Measurements from ENCODE around the gene C1orf159. TPM values are rescaled to one million over a fixed set of nuclear protein-coding genes. Genes with fewer than 3 reads are reported as not detected.

Gene C1orf159
- total RNA-seq (ENCODE audit: low replicate concordance) = 8.0 and 24.0 TPM in 2 replicates

DNA sequence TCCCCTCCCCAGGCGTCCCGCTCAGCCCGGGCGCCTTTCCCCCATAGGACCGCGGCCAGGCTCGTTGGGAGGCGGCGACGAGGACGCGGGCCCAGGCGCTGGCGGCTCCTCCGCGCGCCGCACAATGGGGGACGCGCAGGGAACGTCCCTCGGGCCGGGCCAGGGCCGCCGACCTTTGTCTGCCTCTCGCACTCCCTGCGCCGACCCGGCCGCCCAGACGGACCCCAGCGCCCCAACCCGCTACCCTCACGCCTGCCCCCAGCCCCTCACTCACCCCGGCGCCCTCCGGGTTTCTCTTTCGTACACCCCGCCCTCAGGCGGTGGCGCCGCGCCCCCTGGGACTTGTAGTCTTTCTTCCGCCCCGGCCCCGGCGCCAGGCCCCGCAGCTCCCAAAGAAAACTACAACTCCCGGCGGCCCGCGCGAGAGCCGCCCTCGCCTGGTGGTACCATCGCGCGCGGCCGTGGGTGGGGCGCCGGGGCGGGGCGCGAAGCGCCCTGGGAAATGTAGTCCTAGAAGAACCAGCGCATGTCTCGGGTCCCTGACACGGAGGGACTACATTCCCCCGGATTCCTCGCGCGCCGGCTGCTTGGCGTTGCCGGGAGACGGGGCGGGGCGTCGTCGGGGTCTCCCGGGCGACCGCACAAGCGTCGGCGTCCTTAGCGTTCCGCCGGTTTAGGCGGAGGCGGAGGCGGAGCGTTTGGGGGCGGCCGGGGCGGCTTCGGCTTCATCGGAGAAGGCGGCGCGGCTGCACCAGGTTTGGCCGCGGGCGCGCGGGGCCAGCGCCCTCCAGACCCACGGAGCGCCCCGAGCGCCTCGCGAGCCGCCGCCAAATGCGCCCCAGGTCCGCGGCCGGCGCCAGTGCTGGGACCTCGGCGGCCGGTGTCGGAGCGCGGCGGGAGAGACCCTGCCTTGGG lies at the start of gene C1orf159:
Gene C1orf159 (minus strand): TSS at position 304 of the 915 bp plus-strand sequence. CDS start 24,546 bp downstream, outside the sequence.
- Histone ChIP-seq H2AFZ (replicated peaks) (peak within 1 kb of the TSS; percentile 79), H3K4me1 (peaks cover 6% of the 10 kb centered on the region), H3K9me3 (ENCODE audit: low read depth) (no peaks in the 10 kb centered on the region), H3K36me3 (no peaks in the 10 kb centered on the region), H4K20me1 (ENCODE audit: low read depth) (no peaks in the 10 kb centered on the region), H3K9ac (peak within 1 kb of the TSS; percentile 55), H3K79me2 (ENCODE audit: low read depth) (peaks cover 26% of the 10 kb centered on the region), H3K4me3 (peak within 1 kb of the TSS; percentile 74), H3K27ac (no peak within 1 kb of the TSS), H3K4me2 (peak within 1 kb of the TSS; percentile 94), H3K27me3 (peaks cover 44% of the 10 kb centered on the region), H3F3A (ENCODE audit: low read depth) (no peaks in the 10 kb centered on the region)
- Mint-ChIP-seq H3K27ac (no peak within 1 kb of the TSS), H3K4me3 (peak within 1 kb of the TSS; percentile 91), H3K27me3 (ENCODE audit: insufficient read depth, low read depth) (peaks cover 30% of the 10 kb centered on the region), H3K4me1 (peaks cover 13% of the 10 kb centered on the region), H3K9me3 (peaks cover 17% of the 10 kb centered on the region), H3K36me3 (peaks cover 22% of the 10 kb centered on the region)
- peak; percentile 100 for DNase-seq (ENCODE audit: low spot score)
- TF ChIP-seq EZH2 (IDR thresholded peaks at IDR 0.05) (no peak), EZH2phosphoT487 (IDR thresholded peaks at IDR 0.05) (no peak), CTCF (IDR thresholded peaks at IDR 0.05) (no peak)

GRCh38 chr1:1165485-1165884 lies 49.6 kb upstream of the C1orf159 start:
- Mint-ChIP-seq H3K4me3 (no peak overlapping the region), H3K27ac (peak overlapping the region; percentile 74), H3K27me3 (ENCODE audit: insufficient read depth, low read depth) (peaks cover 6% of the 10 kb centered on the region), H3K36me3 (no peaks in the 10 kb centered on the region), H3K4me1 (peaks cover 14% of the 10 kb centered on the region), H3K9me3 (no peaks in the 10 kb centered on the region)
- TF ChIP-seq EZH2phosphoT487 (IDR thresholded peaks at IDR 0.05) = no peak
- no peak for TF ChIP-seq CTCF (IDR thresholded peaks at IDR 0.05)
- TF ChIP-seq EZH2 (IDR thresholded peaks at IDR 0.05) = no peak
- H3K27me3 ChIP-seq = peaks cover 38% of the 10 kb centered on the region
- H3K4me3 ChIP-seq = no peak overlapping the region
- H3K9ac ChIP-seq = no peak overlapping the region
- peaks cover 17% of the 10 kb centered on the region for H3F3A ChIP-seq (ENCODE audit: low read depth)
- H3K27ac ChIP-seq = no peak overlapping the region
- no peaks in the 10 kb centered on the region for H3K36me3 ChIP-seq
- H4K20me1 ChIP-seq (ENCODE audit: low read depth) = no peaks in the 10 kb centered on the region
- no peaks in the 10 kb centered on the region for H3K79me2 ChIP-seq (ENCODE audit: low read depth)
- H3K9me3 ChIP-seq (ENCODE audit: low read depth) = no peaks in the 10 kb centered on the region
- H2AFZ ChIP-seq (replicated peaks) = no peak overlapping the region
- H3K4me2 ChIP-seq = no peak overlapping the region
- DNase-seq (ENCODE audit: low spot score) = no peak
- peaks cover 28% of the 10 kb centered on the region for H3K4me1 ChIP-seq

DNA sequence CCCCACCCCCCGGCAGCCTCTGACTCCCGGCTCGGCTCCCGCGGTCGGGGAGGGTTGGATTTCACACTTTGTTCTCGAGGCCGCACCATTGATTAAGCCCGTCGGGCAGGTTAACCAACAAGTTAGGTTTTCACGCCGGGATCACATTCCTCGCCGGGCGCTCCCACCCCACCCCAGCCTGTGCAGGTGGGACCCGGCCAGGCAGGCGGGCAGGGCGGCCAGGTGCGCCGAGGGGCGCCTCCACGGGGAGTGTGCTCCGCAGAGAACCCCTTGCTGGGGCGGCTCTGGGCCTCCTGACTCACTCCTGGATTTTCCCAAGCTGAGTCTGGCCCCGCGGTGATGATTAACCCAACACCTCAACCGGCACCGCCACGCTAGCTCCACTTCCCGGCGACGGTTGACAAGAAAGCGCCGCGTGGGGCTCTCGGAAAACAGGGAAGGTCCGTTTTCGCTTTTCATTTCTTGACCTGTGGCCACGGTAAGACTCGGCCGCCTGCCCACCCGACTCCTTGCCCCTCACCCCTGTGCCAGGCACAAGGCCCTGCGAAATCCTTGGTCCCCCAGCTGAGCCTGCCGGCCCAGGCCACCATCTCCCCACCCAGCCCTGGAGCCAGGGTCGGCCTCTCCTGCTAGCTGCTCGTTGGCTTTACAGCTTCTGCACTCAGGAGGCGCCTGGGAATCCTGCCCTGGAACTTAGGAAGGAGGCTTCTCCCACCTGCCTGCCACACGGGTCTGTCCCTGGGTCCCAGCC lies 49.0 kb upstream of the C1orf159 start:
- Histone ChIP-seq H3K9me3 (ENCODE audit: low read depth) (no peaks in the 10 kb centered on the region), H2AFZ (replicated peaks) (no peak overlapping the region), H4K20me1 (ENCODE audit: low read depth) (no peaks in the 10 kb centered on the region), H3K27ac (no peak overlapping the region), H3K27me3 (peaks cover 38% of the 10 kb centered on the region), H3K4me1 (peaks cover 28% of the 10 kb centered on the region), H3K9ac (no peak overlapping the region), H3K36me3 (no peaks in the 10 kb centered on the region), H3K4me2 (peak overlapping the region; percentile 22), H3K79me2 (ENCODE audit: low read depth) (no peaks in the 10 kb centered on the region), H3F3A (ENCODE audit: low read depth) (peaks cover 17% of the 10 kb centered on the region), H3K4me3 (no peak overlapping the region)
- no peaks in the 10 kb centered on the region for H3K36me3 Mint-ChIP-seq
- peaks cover 8% of the 10 kb centered on the region for H3K27me3 Mint-ChIP-seq (ENCODE audit: insufficient read depth, low read depth)
- H3K4me1 Mint-ChIP-seq = peaks cover 10% of the 10 kb centered on the region
- no peak for TF ChIP-seq EZH2 (IDR thresholded peaks at IDR 0.05)
- no peak for TF ChIP-seq CTCF (IDR thresholded peaks at IDR 0.05)
- no peak for TF ChIP-seq EZH2phosphoT487 (IDR thresholded peaks at IDR 0.05)
- peak; percentile 62 for DNase-seq (ENCODE audit: low spot score)
- no peaks in the 10 kb centered on the region for H3K9me3 Mint-ChIP-seq
- no peak overlapping the region for H3K27ac Mint-ChIP-seq
- H3K4me3 Mint-ChIP-seq = no peak overlapping the region

All from neural progenitor cell (in vitro differentiated cells).